Measurements from ENCODE around the gene TXLNB.
A peak's percentile ranks its signal among the peaks of the same experiment; 100 is the strongest.

TXLNB gene

DNA sequence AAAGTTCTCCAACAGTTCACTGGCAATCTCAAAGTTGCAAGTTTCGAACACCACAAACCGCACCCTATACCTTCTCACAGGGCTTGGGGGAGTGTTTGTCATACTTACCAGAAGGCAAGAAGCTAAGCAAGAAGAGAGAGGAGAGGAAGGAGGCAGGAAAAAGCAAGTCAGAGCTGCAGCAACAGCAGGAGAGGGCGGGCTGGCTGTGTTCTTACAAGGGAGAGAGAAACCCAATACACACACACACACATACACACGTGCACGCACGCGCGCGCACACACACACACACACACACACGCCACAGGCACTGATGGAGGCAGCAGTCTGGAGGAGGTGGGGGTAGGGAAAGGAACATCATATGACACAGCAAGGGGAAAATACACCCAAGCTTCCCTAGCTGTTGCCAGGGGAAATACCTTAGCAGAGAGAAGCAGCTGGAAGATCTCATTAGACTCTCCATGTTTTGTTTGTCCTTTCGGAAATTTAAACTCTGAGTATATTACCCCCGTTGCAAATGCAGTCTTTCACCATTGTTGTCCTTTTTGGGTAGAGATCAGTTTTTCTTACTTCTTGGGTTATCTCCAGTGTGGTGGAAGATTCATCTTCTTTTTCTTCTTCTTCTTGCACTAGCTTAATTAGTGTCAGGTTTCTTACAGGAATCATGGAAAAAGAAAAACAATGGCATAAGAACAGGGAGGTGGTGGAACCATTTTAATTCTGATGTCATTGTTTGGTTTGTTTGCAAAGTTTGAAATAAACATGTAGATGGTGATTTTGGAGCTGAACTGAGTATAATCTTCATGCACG lies at the start of gene TXLNB:
TSS of gene TXLNB (minus strand) at position 186 of the 807 bp plus-strand sequence. CDS start 3,099 bp downstream, outside the sequence.
- peak; percentile 95 for DNase-seq

DNA sequence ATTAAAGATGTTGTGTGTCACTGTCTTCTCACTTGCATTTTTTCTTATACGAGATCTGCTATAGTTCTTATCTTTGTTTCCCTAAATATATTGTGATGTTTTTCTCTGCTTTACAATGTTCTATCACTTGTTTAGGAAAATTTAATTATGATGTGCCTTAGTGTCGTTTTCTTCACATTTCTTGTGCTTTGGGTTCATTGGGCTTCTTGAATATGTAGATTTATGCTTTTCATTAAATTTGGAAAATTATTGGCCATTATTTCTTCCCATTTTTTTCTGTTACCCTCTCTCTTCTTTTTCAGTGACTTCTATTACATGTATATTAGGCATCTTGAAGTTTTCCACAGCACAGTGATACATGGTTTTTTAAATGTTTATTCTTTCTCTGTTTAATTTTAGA lies 49.3 kb upstream of the TXLNB start:
- DNase-seq: no peak

DNA sequence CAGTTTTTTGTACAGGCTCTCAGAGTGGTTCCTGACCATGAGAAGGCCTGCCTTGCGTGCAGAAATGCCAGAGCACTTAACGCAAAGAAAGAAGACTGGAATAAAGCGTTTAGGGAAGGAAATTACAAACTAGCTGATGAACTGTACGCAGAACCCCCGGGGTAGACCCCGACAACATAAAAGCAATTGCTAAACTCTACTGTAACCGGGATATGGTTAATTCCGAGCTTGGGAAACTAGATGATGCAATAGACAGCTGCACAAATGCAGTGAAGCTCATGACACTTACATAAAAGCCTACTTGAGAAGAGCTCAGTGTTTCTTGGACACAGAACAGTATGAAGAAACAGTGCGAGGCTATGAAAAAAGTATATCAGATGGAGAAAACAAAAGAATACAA lies 47.0 kb upstream of the TXLNB start:
- no peak for DNase-seq

DNA sequence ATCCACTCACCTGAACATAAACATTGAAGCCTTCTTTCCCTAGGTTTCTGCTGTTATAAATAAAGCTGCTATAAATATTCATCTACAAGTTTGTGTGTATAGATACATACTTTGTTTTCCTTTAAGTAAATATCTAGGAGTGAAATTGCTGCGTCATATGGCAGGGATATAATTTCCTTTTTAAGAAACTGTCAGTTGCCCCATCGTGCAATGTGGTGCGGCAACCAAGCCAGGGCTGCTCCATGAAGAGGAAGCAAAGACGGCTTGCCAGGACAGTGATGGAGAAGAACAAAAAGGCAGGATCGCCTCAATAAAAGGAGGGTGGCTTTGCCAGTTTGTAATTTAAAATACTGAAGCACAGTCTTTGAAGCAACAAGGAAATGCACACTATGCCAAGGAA lies 46.0 kb upstream of the TXLNB start:
- no peak for DNase-seq

DNA sequence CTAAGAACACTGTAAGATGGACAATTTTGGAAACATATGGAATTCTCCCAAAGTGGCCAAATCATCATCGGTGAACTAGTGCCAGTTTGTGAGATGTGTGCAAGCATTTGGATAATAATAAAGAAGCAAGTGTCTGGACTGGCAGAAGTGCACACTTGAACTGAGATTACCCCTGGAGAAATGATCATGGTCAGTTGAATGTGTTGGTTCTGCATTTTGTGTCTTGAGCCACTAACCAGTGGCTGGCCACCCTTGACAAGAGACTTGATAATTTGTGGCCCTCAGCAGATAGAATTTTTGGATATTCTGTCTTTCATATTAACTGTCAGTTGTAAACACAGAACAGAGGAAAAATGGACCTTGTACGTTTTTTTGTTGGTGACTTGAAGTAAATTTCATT lies 45.2 kb upstream of the TXLNB start:
- no peak for DNase-seq

DNA sequence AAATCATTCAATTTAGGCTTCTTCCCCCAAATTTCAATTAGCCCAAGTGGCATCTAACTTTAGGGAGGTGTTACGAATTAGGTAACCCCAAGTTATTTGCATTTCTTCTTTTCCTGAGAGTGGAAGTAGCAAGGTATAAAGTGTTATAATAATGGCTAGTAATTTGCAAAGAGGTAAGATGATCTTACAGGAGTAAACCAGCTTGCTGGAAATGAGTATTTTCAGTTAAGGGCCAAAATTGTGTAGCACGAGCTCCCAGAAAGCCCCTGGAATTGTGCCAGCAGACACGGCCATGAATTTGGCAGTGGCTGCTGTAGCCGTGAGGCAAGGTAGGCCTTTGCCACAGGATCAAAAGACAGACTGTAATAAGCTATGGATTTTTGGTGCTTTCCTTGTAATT lies 44.7 kb upstream of the TXLNB start:
- DNase-seq: no peak

DNA sequence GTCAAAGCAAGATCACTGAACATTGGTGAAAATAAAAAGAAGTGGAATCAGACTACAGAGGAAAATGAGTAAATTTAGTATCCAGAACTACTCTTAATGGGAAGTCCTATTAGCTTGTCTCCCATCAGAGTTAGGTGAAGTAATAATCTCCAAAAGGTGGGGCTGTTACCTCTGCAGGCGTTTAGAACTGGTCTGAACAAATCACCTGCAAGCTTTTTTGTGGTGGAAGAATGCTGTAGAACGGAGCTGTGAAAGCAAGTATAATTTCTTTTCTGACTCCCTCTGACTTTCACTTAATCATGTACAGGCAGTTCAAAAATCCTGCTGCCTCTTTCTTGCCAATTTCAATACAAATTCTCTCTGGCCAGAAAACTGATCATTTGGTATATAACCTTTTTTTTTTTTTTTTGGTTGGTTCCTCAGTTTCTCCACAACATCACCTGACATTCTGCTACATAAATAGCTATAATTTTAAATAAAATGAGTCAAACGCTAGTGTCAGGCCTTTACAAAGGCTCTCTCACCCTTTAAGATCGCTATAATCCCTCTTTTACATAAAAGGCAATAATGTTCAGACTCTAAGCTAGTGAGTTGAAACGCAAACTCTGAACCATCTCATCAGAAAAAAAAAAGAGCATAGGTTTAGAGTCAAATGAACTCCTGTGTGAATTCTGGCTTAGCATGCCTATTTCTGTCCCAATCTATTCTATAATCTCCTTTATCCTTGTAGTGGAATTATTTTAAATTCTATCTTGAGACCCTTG lies 43.8 kb upstream of the TXLNB start:
- no peak for DNase-seq

DNA sequence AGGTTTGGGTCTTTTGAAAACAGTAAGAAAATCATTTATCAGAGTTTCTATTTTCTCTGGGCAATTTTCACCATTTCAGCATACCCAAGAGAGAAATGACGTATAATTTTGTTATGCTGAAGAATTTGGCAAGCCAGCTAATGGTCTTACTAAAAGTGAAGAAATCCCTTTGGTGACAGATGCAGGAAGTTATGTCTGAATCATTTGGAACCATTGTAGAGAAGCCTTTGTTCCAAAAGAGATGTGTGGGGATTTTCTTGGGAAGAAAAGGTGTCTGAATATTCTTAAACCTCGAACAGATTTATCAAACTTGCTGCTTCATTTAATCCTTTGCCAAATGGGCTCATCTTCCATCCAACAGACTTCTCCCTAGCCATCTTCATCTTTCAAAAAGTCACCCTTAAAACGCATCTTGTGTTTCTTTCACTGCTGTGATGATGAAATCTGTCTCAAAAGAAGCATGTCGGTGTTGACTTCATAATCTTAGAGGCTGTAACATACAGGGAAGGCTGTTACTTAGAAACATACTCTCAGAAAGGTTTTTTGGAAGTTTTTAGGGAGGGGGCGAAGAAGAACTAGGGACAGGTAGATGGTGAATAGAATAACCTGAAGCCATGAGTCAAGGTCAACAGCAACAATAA lies 43.1 kb upstream of the TXLNB start:
- DNase-seq: no peak

DNA sequence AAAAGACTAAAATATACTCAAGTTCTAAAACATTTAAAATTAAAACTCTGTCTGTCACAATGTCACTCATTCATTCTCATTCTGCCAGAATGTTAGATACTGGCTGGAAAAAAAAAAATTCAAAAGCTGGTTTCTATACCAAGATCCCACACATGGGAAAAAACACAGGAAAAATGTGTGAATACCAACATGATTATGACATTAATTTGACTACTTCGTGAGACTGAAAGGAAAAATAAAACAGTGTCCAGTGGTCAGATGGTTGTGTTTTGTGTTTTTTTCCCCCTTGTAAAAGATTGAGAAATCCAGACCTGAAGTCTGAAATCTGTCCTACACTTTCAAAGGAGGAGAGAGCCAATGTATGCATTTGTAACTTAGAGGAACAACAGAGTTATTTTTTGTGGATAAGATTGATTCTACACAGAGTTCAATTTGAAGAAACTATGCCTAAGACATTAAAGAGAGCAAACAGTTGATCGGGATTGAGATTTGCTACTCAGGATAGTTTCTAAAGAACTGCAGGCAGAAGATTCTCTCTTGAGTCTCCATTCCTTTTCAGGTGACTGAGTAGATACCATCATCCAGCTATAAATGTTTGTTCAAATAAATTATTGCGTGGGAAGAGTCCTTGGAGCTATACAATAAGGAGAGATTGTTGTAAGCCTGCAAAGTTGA lies 39.2 kb upstream of the TXLNB start:
- DNase-seq: no peak

DNA sequence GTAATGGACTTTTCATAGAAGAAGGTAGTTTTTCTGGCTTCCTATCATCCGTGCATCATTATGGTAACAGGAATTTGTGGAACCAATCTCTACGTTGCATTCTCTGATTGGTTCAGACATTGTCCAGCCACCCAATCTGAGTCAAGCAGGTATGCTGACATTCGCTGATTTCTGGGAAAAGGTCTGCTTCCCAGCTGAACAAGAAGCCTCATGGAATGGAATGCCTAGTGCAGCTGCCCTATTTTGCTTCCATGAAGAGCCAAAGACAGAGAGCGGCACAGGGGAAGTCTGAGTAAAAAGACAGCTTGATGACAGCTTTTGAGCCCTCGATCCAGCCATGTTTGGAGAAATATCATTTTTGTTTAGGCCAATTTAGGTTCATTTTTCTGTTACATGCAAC lies 38.5 kb upstream of the TXLNB start:
- DNase-seq: no peak

DNA sequence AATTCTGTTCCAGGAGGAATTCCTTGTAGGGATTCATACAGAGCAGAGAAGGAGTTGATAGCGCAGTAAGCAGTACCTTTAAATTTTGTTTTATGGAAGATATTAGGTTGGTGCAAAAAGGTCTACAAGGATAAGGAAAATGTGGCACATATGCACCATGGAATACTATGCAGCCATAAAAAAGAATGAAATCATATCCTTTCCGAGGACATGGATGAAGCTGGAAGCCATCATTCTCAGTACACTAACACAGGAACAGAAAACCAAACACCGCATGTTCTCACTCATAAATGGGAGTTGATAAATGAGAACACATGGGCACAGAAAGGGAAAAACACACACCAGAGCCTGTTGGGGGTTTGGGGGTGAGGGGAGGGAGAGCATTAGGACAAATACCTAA lies 37.4 kb upstream of the TXLNB start:
- no peak for DNase-seq

DNA sequence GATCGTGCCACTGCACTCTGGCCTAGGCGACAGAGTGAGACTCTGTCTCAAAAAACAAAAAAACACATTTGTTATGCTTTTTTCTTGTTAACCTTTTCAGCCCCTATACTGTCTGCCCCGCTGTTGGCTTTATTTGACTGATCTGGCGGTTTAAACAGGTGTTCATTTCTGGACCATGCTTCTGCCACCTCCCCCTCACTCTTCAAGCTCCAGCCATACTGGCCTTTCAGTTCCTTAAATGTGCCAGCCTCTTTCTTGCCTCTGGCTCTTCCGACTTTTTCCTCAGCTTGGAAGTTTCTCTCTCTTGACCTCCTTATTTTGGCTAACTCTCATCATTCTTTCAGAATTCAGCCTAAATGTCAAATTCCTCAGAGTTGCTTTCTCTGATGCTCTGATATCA lies 35.2 kb upstream of the TXLNB start:
- DNase-seq: no peak

DNA sequence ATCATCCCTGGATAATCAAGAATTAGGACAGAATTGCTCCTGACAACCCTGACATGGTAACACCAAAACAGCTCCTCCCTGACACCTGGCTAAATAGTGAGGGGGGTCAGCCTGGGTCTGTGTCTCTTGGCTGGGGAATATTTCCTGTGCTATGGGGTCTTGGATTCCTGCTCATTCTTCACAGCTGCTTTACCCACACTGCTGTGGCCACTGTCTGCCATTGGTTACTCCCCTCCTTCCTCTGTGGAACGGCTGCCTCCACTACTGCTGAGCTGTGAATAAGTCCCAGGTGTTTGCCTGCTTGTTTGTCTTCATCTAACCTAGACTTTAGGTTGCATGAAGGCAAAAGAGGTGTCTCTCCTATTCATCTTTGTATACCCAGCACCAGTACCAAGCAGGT lies 33.9 kb upstream of the TXLNB start:
- DNase-seq: no peak

DNA sequence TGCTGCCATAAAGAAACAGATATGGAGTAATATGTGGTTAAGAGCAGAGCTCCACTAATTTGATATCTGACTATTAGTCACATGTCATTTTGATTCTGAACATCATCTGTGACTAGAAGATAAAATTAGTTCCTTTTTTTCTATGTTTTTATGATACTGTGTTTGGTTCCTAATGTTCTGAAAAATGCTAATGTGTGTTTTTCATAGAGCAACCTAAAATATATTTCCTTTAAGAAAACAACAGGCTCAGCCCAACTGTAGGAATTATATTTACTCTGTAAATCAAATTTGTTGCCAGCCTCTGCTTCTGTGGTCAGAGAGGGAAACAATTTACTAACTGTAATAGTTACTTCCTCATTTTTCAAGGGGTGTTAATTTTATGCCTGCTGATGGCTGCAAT lies 33.3 kb upstream of the TXLNB start:
- no peak for DNase-seq

DNA sequence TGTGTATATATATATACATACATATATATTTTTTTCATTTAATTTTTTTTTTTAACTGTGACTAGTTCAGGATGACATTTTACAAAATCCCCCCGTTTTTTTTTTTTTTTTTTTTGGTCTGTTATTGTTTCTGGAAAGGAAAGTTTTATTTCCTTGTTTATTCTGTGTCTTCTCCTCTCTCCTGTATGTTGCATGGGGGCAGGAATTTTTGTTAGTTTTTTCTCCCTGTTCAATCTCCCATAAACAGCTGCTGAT lies 32.4 kb upstream of the TXLNB start:
- DNase-seq: no peak

DNA sequence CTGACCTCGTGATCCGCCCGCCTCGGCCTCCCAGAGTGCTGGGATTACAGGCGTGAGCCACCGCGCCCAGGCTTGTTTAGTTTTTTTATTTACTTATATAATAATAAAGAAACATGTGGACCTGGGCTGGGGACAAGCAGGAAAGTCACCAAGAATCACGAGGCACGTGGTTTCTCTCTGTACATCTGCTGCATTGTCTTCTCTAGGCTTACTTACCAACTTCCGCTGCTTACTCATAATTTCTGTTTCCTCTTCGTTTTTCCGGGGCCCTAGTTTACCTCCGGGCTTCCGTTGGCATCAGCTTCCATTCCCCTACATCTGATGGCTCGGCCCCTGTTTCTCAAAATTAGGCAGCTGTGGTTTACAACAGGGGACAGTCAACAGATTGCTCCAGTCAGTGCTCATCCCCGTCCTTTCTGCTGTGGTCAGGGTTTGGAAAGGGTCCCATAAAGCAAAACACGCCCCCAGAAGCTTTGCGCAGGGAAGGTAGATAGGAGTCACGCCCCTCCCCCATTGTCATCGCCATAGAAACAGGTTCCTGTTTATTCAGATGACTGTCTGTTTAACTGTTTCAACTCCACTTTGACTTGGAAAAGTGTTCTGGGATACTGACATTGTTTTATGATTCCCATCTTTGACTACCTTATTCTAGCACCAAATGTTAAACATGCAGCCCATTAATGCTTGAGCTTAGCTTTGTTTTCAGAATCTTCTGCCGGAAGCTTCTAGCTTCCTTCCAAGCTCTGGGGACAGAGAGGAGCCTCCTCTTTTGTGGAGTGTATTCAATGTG lies 31.9 kb upstream of the TXLNB start:
- peak; percentile 92 for DNase-seq

DNA sequence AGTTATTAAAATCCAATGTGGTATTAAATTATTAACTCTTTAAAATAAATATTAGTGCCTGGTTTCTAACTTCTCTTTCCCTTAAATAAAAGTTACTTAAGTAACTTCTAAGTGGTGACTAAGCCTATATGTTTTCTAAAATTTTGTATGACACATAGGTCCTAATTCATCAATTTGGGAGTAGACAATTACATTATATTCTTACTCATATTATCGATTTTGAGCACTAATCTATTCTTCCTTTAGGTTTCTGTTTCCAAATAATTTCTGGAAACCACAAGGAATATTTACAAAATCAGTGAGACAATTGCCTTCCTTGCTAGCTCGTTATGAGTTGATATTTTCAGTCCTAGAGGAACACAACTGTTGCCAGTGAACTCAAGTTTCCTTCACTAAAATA lies 28.3 kb upstream of the TXLNB start:
- no peak for DNase-seq

DNA sequence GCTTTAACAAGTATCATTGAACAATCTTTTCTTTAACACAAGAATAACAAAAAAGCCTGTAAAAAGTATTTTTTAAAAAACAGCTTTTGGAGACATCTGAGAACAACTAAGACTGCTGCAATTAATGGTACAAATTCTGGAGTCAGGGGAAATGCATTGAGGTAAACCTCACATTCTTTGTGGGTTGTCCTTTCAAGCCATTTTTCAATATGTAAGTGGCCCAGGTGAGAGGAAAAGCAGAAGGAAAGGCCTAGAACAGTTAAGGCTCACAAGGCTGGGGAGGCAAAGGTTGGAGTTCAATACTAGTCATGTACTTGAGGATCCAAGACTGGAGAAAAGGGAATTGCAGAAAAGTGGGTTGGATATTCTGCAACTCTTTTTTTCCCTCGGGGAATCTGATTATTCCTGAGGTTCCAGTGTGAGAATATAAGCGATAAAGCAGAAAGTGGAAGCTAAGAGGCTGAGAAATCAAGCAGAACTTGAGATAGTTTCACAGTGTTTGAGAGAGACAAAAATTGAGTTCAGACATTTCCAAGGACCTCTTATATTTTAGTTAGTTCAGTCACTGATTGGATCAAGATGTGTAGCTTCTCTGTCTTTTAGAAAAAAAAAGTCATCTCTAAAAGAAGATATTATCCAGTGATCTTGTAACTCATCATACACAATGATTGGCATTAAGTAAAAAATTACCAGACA lies 25.0 kb upstream of the TXLNB start:
- DNase-seq: no peak

DNA sequence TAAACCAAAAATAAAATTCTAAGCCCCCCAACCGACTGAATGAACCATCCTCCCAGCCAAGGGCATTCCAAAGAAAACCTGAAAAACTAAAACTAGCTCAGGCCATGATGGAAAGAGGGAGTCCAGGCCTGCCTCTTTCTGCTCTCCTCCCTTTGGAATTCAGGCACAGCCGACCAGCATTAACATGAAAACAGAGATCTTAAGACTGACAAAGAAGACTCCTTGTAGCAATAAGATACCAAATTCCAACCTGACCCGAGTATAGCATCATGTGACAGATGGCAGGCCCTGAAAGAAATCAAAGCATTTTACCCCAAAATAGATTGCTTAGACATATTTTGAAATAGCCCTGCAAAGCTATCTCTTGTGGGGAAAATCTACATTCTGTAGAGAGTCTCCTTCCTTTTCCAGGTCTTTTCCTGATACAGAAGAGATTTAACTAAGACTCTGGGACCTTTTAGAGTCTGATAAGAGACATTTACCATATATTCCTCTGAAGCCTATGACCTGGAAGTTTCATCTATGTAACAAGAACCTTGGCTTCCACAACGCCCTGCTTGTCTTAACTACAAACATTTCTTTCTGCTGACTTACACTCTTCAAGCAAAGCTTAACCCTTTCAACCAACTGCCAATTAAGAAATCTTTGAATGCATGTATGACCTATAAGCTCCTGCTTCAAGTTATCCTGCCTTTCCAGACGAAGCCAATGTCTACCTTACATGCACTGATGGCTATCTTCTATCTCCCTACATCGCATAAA lies 22.2 kb upstream of the TXLNB start:
- DNase-seq: no peak

DNA sequence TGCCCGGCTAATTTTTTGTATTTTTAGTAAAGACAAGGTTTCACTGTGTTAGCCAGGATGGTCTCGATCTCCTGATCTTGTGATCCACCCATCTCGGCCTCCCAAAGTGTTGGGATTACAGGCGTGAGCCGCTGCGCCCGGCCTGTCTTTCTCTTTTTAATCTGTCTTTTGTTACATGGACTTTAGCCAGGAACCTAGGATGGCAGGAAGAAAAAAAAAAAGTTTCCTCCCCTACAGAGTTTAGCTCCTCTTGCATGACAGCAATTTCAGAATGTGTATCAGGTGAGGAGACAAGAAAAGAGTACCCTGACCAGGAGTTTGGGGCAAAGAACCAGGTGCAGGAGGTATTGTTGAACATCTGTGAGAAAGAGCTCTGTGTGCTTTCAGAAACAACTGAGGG lies 21.4 kb upstream of the TXLNB start:
- no peak for DNase-seq

DNA sequence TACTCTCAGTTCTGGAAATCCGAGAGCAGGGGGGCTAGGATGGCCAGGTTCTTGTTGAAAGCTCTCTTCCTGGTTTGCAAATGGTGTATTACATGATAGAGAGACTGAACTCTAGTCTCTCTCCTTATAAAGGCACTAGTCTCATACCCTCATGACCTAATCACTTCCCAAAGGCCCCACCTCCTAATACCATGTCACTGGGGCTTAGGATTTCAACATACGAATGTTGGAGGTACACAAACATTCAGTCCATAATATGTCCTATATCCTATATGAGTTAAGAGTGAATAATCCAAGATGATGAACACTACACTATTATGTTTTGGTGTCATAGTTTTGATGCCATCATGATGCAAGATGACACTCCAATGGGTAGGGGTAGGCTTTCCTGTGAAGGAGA lies 20.0 kb upstream of the TXLNB start:
- no peak for DNase-seq

Data from activated CD4-positive, alpha-beta T cell treated with anti-CD3 and anti-CD28 coated beads, Interleukin-10, Interleukin-2, amounts not matched to agents 100 ng/mL and 50 ng/mL, durations not matched to agents 16 hours and 8 hours (primary cell).